Nephron (organoid): ENCODE results near the gene DAO.

Source experiments
- H3K27ac Mint-ChIP-seq, 3 experiments: 2 replicates each; pipeline ENCODE4 v1.8.0; 2020; ENCODE audit warnings: mixed read lengths in 3 of 3, mild to moderate bottlenecking in 2 of 3, moderate library complexity in 1 of 3
- H3K27me3 Mint-ChIP-seq: 2 replicates; pipeline ENCODE4 v1.8.0; 2021; ENCODE audit warnings: low read depth, mild to moderate bottlenecking, moderate library complexity, mixed read lengths
- H3K36me3 Mint-ChIP-seq: 2 replicates; pipeline ENCODE4 v1.8.0; 2020; ENCODE audit warnings: low read depth, mixed read lengths
- H3K4me1 Mint-ChIP-seq: 2 replicates; pipeline ENCODE4 v1.8.0; 2020; ENCODE audit warnings: mixed read lengths
- H3K4me3 Mint-ChIP-seq, 3 experiments: 2 replicates each; pipeline ENCODE4 v1.8.0; 2020; ENCODE audit warnings: mild to moderate bottlenecking in 3 of 3, mixed read lengths in 3 of 3, moderate library complexity in 2 of 3
- H3K9me3 Mint-ChIP-seq: 2 replicates; pipeline ENCODE4 v1.8.0; 2020; ENCODE audit warnings: mixed read lengths
- CTCF ChIP-seq, 3 experiments: fragments of 200-600 bp; sonication (generic); IDR thresholded peaks; one replicate each; pipeline ENCODE4 v1.5.0; 2021; ENCODE audit warnings: antibody characterized with exemption in 3 of 3; ENCODE audit not compliant: unreplicated experiment in 3 of 3

Gene DAO

DNA sequence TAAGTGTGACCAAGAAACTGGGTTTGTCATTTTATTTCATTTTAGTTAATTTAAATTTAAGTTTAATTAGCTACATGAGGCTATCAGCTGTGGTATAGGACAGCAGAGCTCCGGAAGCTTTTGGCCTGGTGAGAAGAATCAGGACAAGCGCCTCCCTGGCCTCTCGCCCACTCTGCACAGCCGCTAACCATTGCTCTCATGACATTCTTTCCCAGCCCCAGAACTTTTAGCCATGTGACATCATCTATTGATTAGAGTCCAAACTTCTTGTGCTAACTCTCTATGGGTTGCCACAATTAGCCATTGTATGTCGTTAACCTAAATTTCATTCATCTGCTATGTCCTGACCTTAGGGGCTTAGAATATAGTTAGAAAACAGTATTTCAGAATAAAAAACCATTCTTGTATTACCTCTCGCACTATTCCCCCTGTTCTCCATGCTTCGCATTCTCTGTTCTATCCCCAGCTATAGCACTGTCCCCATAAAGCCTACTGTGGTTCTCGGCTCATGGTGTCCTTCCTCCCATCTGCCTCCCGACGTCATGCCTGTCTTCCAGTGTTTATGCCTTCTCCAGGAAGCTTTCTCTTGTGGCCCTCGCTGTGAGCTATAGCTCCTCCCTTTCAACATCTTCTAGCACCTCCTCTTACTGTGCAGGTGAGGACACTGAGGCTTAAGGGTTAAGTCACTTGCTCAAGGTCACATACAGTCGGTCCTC is 46.0 kb upstream of the DAO start:
- Mint-ChIP-seq H3K9me3 (no peaks in the 10 kb centered on the region), H3K4me3 (peak overlapping the region in 1 of 3 experiments; percentile 19), H3K36me3 (peaks cover 56% of the 10 kb centered on the region), H3K4me1 (peaks cover 55% of the 10 kb centered on the region), H3K27ac (peak overlapping the region in 2 of 3 experiments; percentile 31 to 57), H3K27me3 (no peaks in the 10 kb centered on the region)
- no peak for TF ChIP-seq CTCF (IDR thresholded peaks at IDR 0.05; ENCODE audit: unreplicated experiment in 3 of 3)

- Mint-ChIP-seq H3K9me3 (no peaks in the 10 kb centered on the region), H3K4me3 (no peak overlapping the region), H3K36me3 (peaks cover 43% of the 10 kb centered on the region)
Measured at GRCh38 chr12:108835860-108836634, 43.8 kb upstream of the DAO start.

DNA sequence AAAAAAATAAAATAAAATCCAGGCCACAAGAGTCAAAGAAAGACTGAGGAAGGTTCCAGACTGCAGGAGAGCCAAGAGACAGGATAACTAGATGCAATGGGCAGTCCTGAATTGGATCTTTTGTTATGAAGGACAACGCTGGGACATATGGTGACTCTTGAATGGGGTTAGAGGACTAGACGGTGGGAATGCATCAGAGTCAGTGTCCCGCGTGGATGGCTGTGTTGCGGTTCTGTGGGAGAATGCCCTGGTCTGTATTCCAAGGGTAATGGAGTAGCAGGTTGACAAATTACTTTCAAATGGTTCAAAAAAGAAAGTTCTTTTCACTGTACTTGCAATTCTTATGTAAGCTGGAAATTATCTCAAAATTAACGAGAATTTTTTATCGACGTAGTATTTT is 42.7 kb upstream of the DAO start:
- H3K4me3 Mint-ChIP-seq, result no peak overlapping the region
- peaks cover 35% of the 10 kb centered on the region for H3K36me3 Mint-ChIP-seq
- H3K9me3 Mint-ChIP-seq, result no peaks in the 10 kb centered on the region
- peak overlapping the region in 2 of 3 experiments; percentile 17 to 49 for H3K27ac Mint-ChIP-seq
- H3K27me3 Mint-ChIP-seq, result no peaks in the 10 kb centered on the region
- peaks cover 55% of the 10 kb centered on the region for H3K4me1 Mint-ChIP-seq
- no peak for TF ChIP-seq CTCF (IDR thresholded peaks at IDR 0.05; ENCODE audit: unreplicated experiment in 3 of 3)

More at GRCh38 chr12:108835860-108836634, 43.8 kb upstream of the DAO start:
- Mint-ChIP-seq H3K4me1 (peaks cover 61% of the 10 kb centered on the region), H3K27me3 (no peaks in the 10 kb centered on the region), H3K27ac (peak overlapping the region in 1 of 3 experiments; percentile 12)
- no peak for TF ChIP-seq CTCF (IDR thresholded peaks at IDR 0.05; ENCODE audit: unreplicated experiment in 3 of 3)

DNA sequence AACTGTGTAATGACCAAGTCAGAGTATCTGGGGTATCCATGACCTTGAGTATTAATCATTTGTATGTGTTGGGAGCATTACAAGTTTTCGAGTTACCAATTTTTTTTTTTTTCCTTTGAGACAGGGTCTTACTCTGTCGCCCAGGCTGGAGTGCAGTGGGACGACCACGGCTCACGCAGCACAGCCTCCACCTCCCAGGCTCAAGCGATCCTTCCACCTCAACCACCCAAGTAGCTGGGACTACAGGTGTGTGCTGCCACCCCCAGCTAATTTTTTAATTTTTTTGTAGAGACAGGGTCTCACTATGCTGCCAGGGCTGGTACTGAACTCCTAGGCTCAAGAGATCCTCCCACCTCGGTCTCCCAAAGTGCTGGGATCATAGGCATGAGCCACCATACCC is 42.2 kb upstream of the DAO start:
- Mint-ChIP-seq H3K27me3 (no peaks in the 10 kb centered on the region), H3K4me3 (no peak overlapping the region), H3K27ac (peak overlapping the region in 1 of 3 experiments; percentile 95), H3K36me3 (peaks cover 37% of the 10 kb centered on the region), H3K9me3 (no peaks in the 10 kb centered on the region), H3K4me1 (peaks cover 51% of the 10 kb centered on the region)
- TF ChIP-seq CTCF (IDR thresholded peaks at IDR 0.05; ENCODE audit: unreplicated experiment in 3 of 3), result no peak

DNA sequence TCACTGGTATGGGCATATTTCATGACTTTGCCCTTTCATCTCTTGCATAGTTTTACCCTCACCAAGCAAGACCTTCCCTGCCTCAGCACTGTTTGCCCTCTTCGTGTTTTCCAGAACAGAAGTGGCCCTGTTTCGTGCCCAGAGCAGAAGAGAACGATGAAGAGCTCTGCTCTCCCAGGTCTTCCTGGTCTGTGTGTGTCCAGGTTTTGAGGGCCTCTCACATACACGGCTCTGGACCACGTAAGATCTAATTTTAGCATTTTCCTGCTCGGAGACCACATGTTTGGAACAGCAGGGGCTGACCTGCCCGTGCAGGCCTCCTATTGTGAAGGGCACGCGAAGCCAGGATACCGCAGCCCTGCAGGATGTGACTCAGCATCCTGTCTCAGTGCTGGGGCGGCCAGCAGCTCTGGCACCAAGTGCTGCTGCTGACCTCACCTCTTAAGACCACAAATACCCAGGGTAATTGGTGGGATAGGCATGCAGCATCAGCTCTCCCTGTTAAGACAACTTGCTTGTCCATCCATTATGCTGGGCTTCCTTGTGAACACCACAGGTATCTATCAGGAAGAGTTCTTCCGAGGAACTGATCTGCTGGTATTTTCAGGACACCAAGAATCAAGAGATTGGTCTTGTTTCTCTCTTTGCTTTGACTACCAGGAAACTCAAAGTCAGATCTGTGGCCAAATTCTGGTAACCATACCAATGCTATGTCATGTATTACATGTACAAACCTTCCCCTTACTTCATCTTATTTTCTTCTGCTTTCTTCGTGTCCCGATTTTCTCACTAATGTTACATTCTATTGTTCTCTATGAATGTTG is 41.5 kb upstream of the DAO start:
- Mint-ChIP-seq H3K4me3 (no peak overlapping the region), H3K27ac (peak overlapping the region; percentile 70 to 95 (median 90)), H3K36me3 (peaks cover 38% of the 10 kb centered on the region), H3K9me3 (no peaks in the 10 kb centered on the region), H3K27me3 (no peaks in the 10 kb centered on the region), H3K4me1 (peaks cover 44% of the 10 kb centered on the region)
- TF ChIP-seq CTCF (IDR thresholded peaks at IDR 0.05; ENCODE audit: unreplicated experiment in 3 of 3), result no peak
